Measurements from ENCODE around the gene C11orf91. TPM values are rescaled to one million over a fixed set of nuclear protein-coding genes. Genes with fewer than 3 reads are reported as not detected.

Gene C11orf91
- total and polyA plus RNA-seq, 12 donors, result 0.22 to 0.27 TPM; not detected in 10

- no peaks in the 10 kb centered on the region for H3K27me3 ChIP-seq
- peak overlapping the region in 2 of 5 donors; percentile 8 to 87 for H3K27ac ChIP-seq
- no peak for DNase-seq
- intact Hi-C loops (cut with DNase I), result loop anchor here (5.0 to 10.0 kb wide), 3 partner anchors 145 to 327 kb away; no protein-coding TSS in a partner anchor
- peaks cover 5 to 19% of the 10 kb centered on the region in 2 donors for H3K4me1 ChIP-seq (replicated peaks in 1 of 2)
- H3K9me3 ChIP-seq (replicated peaks in 1 of 3), result no peaks in the 10 kb centered on the region
- TF ChIP-seq, protein P1, sequence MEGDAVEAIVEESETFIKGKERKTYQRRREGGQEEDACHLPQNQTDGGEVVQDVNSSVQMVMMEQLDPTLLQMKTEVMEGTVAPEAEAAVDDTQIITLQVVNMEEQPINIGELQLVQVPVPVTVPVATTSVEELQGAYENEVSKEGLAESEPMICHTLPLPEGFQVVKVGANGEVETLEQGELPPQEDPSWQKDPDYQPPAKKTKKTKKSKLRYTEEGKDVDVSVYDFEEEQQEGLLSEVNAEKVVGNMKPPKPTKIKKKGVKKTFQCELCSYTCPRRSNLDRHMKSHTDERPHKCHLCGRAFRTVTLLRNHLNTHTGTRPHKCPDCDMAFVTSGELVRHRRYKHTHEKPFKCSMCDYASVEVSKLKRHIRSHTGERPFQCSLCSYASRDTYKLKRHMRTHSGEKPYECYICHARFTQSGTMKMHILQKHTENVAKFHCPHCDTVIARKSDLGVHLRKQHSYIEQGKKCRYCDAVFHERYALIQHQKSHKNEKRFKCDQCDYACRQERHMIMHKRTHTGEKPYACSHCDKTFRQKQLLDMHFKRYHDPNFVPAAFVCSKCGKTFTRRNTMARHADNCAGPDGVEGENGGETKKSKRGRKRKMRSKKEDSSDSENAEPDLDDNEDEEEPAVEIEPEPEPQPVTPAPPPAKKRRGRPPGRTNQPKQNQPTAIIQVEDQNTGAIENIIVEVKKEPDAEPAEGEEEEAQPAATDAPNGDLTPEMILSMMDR (IDR thresholded peaks at IDR 0.05), result no peak
- no peak for TF ChIP-seq POLR2A (IDR thresholded peaks at IDR 0.05)
- H3K4me3 ChIP-seq, result no peak overlapping the region
- H3K36me3 ChIP-seq (replicated peaks in 1 of 2), result no peaks in the 10 kb centered on the region
- 91 to 97% (median 97%) methylated on average over 8 of the region's 8 CpGs for WGBS, 4 donors
Observed at GRCh38 chr11:33689501-33689900, 11.1 kb downstream of the C11orf91 start.

- Histone ChIP-seq H3K27ac (peak overlapping the region in 1 of 5 donors; percentile 87), H3K36me3 (replicated peaks in 1 of 2) (no peaks in the 10 kb centered on the region), H3K4me1 (replicated peaks in 1 of 2) (peaks cover 5 to 19% of the 10 kb centered on the region in 2 donors), H3K27me3 (no peaks in the 10 kb centered on the region), H3K4me3 (no peak overlapping the region), H3K9me3 (replicated peaks in 1 of 3) (no peaks in the 10 kb centered on the region)
- no peak for DNase-seq
- intact Hi-C loops (cut with DNase I), result loop anchor here (5.0 to 10.0 kb wide), 3 partner anchors 144 to 327 kb away; no protein-coding TSS in a partner anchor
- TF ChIP-seq, protein P1 (IDR thresholded peaks at IDR 0.05), result no peak
- no peak for TF ChIP-seq POLR2A (IDR thresholded peaks at IDR 0.05)
- WGBS, 4 donors, result 75 to 88% (median 81%) methylated on average over 4 of the region's 4 CpGs
Observed at GRCh38 chr11:33689085-33689484, 11.5 kb downstream of the C11orf91 start.

GRCh38 chr11:33687733-33688479 lies 12.7 kb downstream of the C11orf91 start:
- WGBS, 4 donors, result 53 to 60% (median 57%) methylated on average over 2 of the region's 2 CpGs
- Histone ChIP-seq H3K27me3 (no peaks in the 10 kb centered on the region), H3K27ac (no peak overlapping the region), H3K4me1 (replicated peaks in 1 of 2) (peaks cover 5 to 19% of the 10 kb centered on the region in 2 donors), H3K9me3 (replicated peaks in 1 of 3) (no peaks in the 10 kb centered on the region), H3K4me3 (no peak overlapping the region), H3K36me3 (replicated peaks in 1 of 2) (no peaks in the 10 kb centered on the region)
- peak; percentile 50 to 76 (median 62) for DNase-seq
- intact Hi-C loops (cut with DNase I), result loop anchor here (2.0 to 10.0 kb wide), 4 partner anchors 143 to 326 kb away; no protein-coding TSS in a partner anchor
- TF ChIP-seq POLR2A (IDR thresholded peaks at IDR 0.05), result no peak
- TF ChIP-seq, protein P1 (IDR thresholded peaks at IDR 0.05), result peak; percentile 41 to 83 (median 74)

DNA sequence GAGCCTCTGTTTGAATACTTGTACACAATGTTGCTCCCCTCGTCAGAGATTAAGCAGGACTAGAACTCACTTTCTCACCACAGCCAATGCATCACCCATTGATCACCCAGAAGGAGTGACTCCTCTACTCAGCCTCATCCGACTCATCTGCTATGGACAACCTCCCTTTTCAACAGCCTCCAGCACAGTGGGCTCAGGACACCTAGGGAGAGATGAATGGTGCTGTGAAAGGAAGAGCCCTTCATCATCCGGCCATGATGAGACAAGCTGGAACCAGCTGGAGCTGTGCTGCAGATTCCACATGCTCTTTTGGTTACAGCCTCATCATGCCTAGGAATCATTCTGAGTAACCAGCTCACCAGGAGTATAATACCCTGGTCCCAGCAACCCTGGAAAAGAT lies 15.5 kb downstream of the C11orf91 start:
- intact Hi-C loops (cut with DNase I), result loop anchor here (5.0 to 10.0 kb wide), 3 partner anchors 140 to 323 kb away; no protein-coding TSS in a partner anchor
- no peak for TF ChIP-seq POLR2A (IDR thresholded peaks at IDR 0.05)
- TF ChIP-seq, protein P1 (IDR thresholded peaks at IDR 0.05), result no peak
- Histone ChIP-seq H3K27ac (no peak overlapping the region), H3K4me3 (no peak overlapping the region), H3K4me1 (replicated peaks in 1 of 2) (peaks cover 0 to 2% of the 10 kb centered on the region in 2 donors), H3K9me3 (replicated peaks in 1 of 3) (no peaks in the 10 kb centered on the region), H3K36me3 (replicated peaks in 1 of 2) (no peaks in the 10 kb centered on the region), H3K27me3 (no peaks in the 10 kb centered on the region)
- WGBS, 4 donors, result 65 to 82% (median 72%) methylated on average over 3 of the region's 3 CpGs
- DNase-seq, result no peak
